HEK293 (cell line): ENCODE measurements around the gene RNF123.

Source experiments
- CTCF ChIA-PET: fragments of 350-600 bp; formaldehyde crosslinking; extraction: SDS; loops from one replicate; lab custom pipeline; 2021; ENCODE audit warnings: antibody characterized with exemption; lab: Yijun Ruan, JAX
- POLR2A ChIA-PET: fragments of 300-600 bp; formaldehyde crosslinking; extraction: SDS; loops from one replicate; lab custom pipeline; 2020; ENCODE audit warnings: antibody characterized with exemption, inconsistent platforms; lab: Yijun Ruan, JAX
- H3K27ac ChIP-seq: fragments of 200-500 bp; sonication (Bioruptor generic); 2 replicates; pipeline ENCODE4 v1.5.1; 2014; ENCODE audit warnings: low read depth, low read length, control low read depth, inconsistent platforms; ENCODE audit errors: extremely low read depth
- H3K36me3 ChIP-seq, 2 experiments: fragments of 200-500 bp in 1 of 2; sonication (Bioruptor generic) in 1 of 2; 1 replicate in 1 of 2; 2 replicates in 1 of 2; pipeline ENCODE4 v1.5.1; 2014 to 2017; ENCODE audit warnings: inconsistent platforms in 2 of 2, low read length in 2 of 2; ENCODE audit not compliant: control insufficient read depth in 2 of 2, insufficient read depth in 1 of 2
- H3K4me1 ChIP-seq: fragments of 200-500 bp; sonication (Bioruptor generic); 2 replicates; pipeline ENCODE4 v1.5.1; 2014; ENCODE audit warnings: mild to moderate bottlenecking, low read length, inconsistent platforms; ENCODE audit not compliant: control insufficient read depth, insufficient read depth
- H3K4me3 ChIP-seq: 2 replicates; pipeline ENCODE4 v1.5.1; 2011; ENCODE audit warnings: low read depth, mild to moderate bottlenecking, control low read depth, low read length, moderate library complexity
- H3K9me3 ChIP-seq: fragments of 200-500 bp; sonication (Bioruptor generic); 2 replicates; pipeline ENCODE4 v1.5.1; 2014; ENCODE audit warnings: low read depth, low read length, inconsistent platforms; ENCODE audit not compliant: control insufficient read depth, insufficient read depth
- BCL11A ChIP-seq: fragments of 450-650 bp; formaldehyde crosslinking; IDR thresholded peaks from 2 replicates; pipeline ENCODE4 v1.5.1; 2016; ENCODE audit warnings: low read depth, missing biosample characterization, missing genetic modification characterization
- BCL11B ChIP-seq: fragments of 450-650 bp; formaldehyde crosslinking; IDR thresholded peaks from 2 replicates; pipeline ENCODE4 v1.5.1; 2016; ENCODE audit warnings: low read depth, missing biosample characterization, missing genetic modification characterization
- HIC1 ChIP-seq: fragments of 450-650 bp; formaldehyde crosslinking; IDR thresholded peaks from 2 replicates; pipeline ENCODE4 v1.5.1; 2016; ENCODE audit warnings: missing biosample characterization, missing genetic modification characterization
- OVOL3 ChIP-seq: fragments of 450-650 bp; formaldehyde crosslinking; IDR thresholded peaks from 2 replicates; pipeline ENCODE4 v1.5.1; 2016; ENCODE audit warnings: missing biosample characterization, missing genetic modification characterization
- PBX3 ChIP-seq: sonication (generic); formaldehyde crosslinking; IDR thresholded peaks from 2 replicates; pipeline ENCODE4 v1.8.1; 2022; ENCODE audit warnings: mild to moderate bottlenecking, moderate library complexity, missing genetic modification reagents
- REST ChIP-seq: fragments of 450-650 bp; formaldehyde crosslinking; IDR thresholded peaks from 2 replicates; pipeline ENCODE4 v1.5.1; 2016; ENCODE audit warnings: missing biosample characterization, missing genetic modification characterization
- SCRT2 ChIP-seq: fragments of 450-650 bp; formaldehyde crosslinking; IDR thresholded peaks from 2 replicates; pipeline ENCODE4 v1.5.1; 2016; ENCODE audit warnings: missing biosample characterization, missing genetic modification characterization
- SP2 ChIP-seq: fragments of 450-650 bp; formaldehyde crosslinking; IDR thresholded peaks from 2 replicates; pipeline ENCODE4 v1.5.1; 2016; ENCODE audit warnings: missing biosample characterization, missing genetic modification characterization
- ZBTB48 ChIP-seq: fragments of 450-650 bp; formaldehyde crosslinking; IDR thresholded peaks from 2 replicates; pipeline ENCODE4 v1.5.1; 2016; ENCODE audit warnings: missing biosample characterization, missing genetic modification characterization
- ZBTB8A ChIP-seq: fragments of 450-650 bp; formaldehyde crosslinking; IDR thresholded peaks from 2 replicates; pipeline ENCODE4 v1.5.1; 2016; ENCODE audit warnings: missing biosample characterization, missing genetic modification characterization
- ZFP41 ChIP-seq: fragments of 450-650 bp; formaldehyde crosslinking; IDR thresholded peaks from 2 replicates; pipeline ENCODE4 v1.5.1; 2016; ENCODE audit warnings: missing biosample characterization, missing genetic modification characterization, borderline replicate concordance
- ZNF121 ChIP-seq: fragments of 450-650 bp; formaldehyde crosslinking; IDR thresholded peaks from 2 replicates; pipeline ENCODE4 v1.5.1; 2016; ENCODE audit warnings: missing biosample characterization, missing genetic modification characterization
- ZNF155 ChIP-seq: fragments of 450-650 bp; formaldehyde crosslinking; IDR thresholded peaks from 2 replicates; pipeline ENCODE4 v1.5.1; 2016; ENCODE audit warnings: missing biosample characterization, missing genetic modification characterization
- ZNF169 ChIP-seq: fragments of 450-650 bp; formaldehyde crosslinking; IDR thresholded peaks from 2 replicates; pipeline ENCODE4 v1.5.1; 2016; ENCODE audit warnings: missing biosample characterization, missing genetic modification characterization
- ZNF248 ChIP-seq: fragments of 450-650 bp; formaldehyde crosslinking; IDR thresholded peaks from 2 replicates; pipeline ENCODE4 v1.5.1; 2017; ENCODE audit warnings: missing biosample characterization, missing genetic modification characterization
- ZNF26 ChIP-seq: fragments of 450-650 bp; formaldehyde crosslinking; IDR thresholded peaks from 2 replicates; pipeline ENCODE4 v1.5.1; 2016; ENCODE audit warnings: missing biosample characterization, missing genetic modification characterization
- ZNF266 ChIP-seq: fragments of 450-650 bp; formaldehyde crosslinking; IDR thresholded peaks from 2 replicates; pipeline ENCODE4 v1.5.1; 2016; ENCODE audit warnings: missing biosample characterization, missing genetic modification characterization, low read depth
- ZNF335 ChIP-seq: fragments of 450-650 bp; formaldehyde crosslinking; conservative IDR thresholded peaks from 2 replicates; pipeline ENCODE4 v1.5.1; 2016; ENCODE audit warnings: missing biosample characterization, missing genetic modification characterization
- ZNF350 ChIP-seq: fragments of 450-650 bp; formaldehyde crosslinking; IDR thresholded peaks from 2 replicates; pipeline ENCODE4 v1.5.0; 2017; ENCODE audit warnings: missing biosample characterization, mild to moderate bottlenecking, missing genetic modification characterization
- ZNF510 ChIP-seq: fragments of 450-650 bp; formaldehyde crosslinking; IDR thresholded peaks from 2 replicates; pipeline ENCODE4 v1.5.1; 2018; ENCODE audit warnings: mild to moderate bottlenecking, missing genetic modification characterization, missing biosample characterization; ENCODE audit not compliant: insufficient replicate concordance
- ZNF529 ChIP-seq: fragments of 450-650 bp; formaldehyde crosslinking; IDR thresholded peaks from 2 replicates; pipeline ENCODE4 v1.5.1; 2017; ENCODE audit warnings: missing genetic modification characterization, missing biosample characterization; ENCODE audit not compliant: insufficient replicate concordance
- ZNF560 ChIP-seq: fragments of 450-650 bp; formaldehyde crosslinking; IDR thresholded peaks from 2 replicates; pipeline ENCODE4 v1.5.1; 2017; ENCODE audit warnings: missing biosample characterization, missing genetic modification characterization, borderline replicate concordance
- ZNF626 ChIP-seq: fragments of 450-650 bp; sonication (Bioruptor Pico); formaldehyde crosslinking; IDR thresholded peaks from 2 replicates; pipeline ENCODE4 v1.5.1; 2018; ENCODE audit warnings: missing biosample characterization, missing genetic modification characterization, inconsistent platforms
- ZNF639 ChIP-seq: fragments of 450-650 bp; formaldehyde crosslinking; IDR thresholded peaks from 2 replicates; pipeline ENCODE4 v1.5.1; 2016; ENCODE audit warnings: missing biosample characterization, missing genetic modification characterization
- ZNF664 ChIP-seq: fragments of 450-650 bp; formaldehyde crosslinking; IDR thresholded peaks from 2 replicates; pipeline ENCODE4 v1.5.1; 2016; ENCODE audit warnings: missing biosample characterization, missing genetic modification characterization
- ZNF677 ChIP-seq: fragments of 450-650 bp; IDR thresholded peaks from 2 replicates; pipeline ENCODE4 v1.5.0; 2018; ENCODE audit warnings: missing biosample characterization, mild to moderate bottlenecking, missing genetic modification characterization, moderate library complexity

RNF123 gene

GRCh38 chr3:49754536-49754935, 65.2 kb downstream of the RNF123 start:
- POLR2A ChIA-PET, result no interaction called here
- Histone ChIP-seq H3K4me3 (no peak overlapping the region), H3K4me1 (no peaks in the 10 kb centered on the region), H3K27ac (no peak overlapping the region), H3K36me3 (peaks cover 0 to 6% of the 10 kb centered on the region in 2 experiments; a peak in 2 of 3 replicates), H3K9me3 (no peaks in the 10 kb centered on the region)
- CTCF ChIA-PET, result no interaction called here
- no peak for TF ChIP-seq ZNF248 (tag by site-specific recombination)
- no peak for TF ChIP-seq ZNF350
- TF ChIP-seq ZNF560 (tag by site-specific recombination), result no peak
- no peak for TF ChIP-seq ZNF639 (tag by site-specific recombination)
- TF ChIP-seq BCL11B, result no peak
- no peak for TF ChIP-seq OVOL3
- TF ChIP-seq ZNF121 (tag by site-specific recombination), result no peak
- no peak for TF ChIP-seq ZBTB8A
- TF ChIP-seq BCL11A (tag by site-specific recombination), result no peak
- no peak for TF ChIP-seq ZNF626 (tag by site-specific recombination)
- no peak for TF ChIP-seq ZNF529 (tag by site-specific recombination)
- no peak for TF ChIP-seq PBX3
- TF ChIP-seq ZNF266 (tag by site-specific recombination), result no peak
- TF ChIP-seq, all 188 proteins: peak for 0

GRCh38 chr3:49756036-49756435, 66.7 kb downstream of the RNF123 start:
- Histone ChIP-seq H3K36me3 (no peaks in the 10 kb centered on the region; a peak in 1 of 3 replicates), H3K27ac (no peak overlapping the region), H3K4me1 (no peaks in the 10 kb centered on the region), H3K4me3 (no peak overlapping the region), H3K9me3 (no peaks in the 10 kb centered on the region)
- ChIA-PET CTCF (no interaction called here), POLR2A (no interaction called here)
- TF ChIP-seq ZNF169, result no peak
- TF ChIP-seq ZFP41, result no peak
- no peak for TF ChIP-seq ZNF664
- TF ChIP-seq SCRT2 (tag by site-specific recombination), result no peak
- no peak for TF ChIP-seq ZNF155
- TF ChIP-seq ZNF335 (tag by site-specific recombination), result no peak
- no peak for TF ChIP-seq REST (tag by site-specific recombination)
- no peak for TF ChIP-seq ZBTB48 (tag by site-specific recombination)
- no peak for TF ChIP-seq ZNF677 (tag by site-specific recombination)
- TF ChIP-seq SP2 (tag by site-specific recombination), result no peak
- TF ChIP-seq ZNF510 (tag by site-specific recombination), result no peak
- no peak for TF ChIP-seq PBX3
- TF ChIP-seq HIC1 (tag by site-specific recombination), result no peak
- TF ChIP-seq ZNF26 (tag by site-specific recombination), result no peak
